Thyroid gland (tissue), 4 donors: ENCODE results near the gene HTATIP2.

Experiments
- POLR2A ChIP-seq, 2 donors: fragments of 450-650 bp; IDR thresholded peaks; one replicate each; pipeline ENCODE4 v1.6.1; 2017; ENCODE audit warnings: antibody characterized with exemption in 2 of 2, mild to moderate bottlenecking in 2 of 2, moderate library complexity in 1 of 2
- TF ChIP-seq, protein P1 (sequence below), 6 experiments: fragments of 200-600 bp in 3 of 6; fragments of 450-650 bp in 3 of 6; sonication (generic) in 3 of 6; IDR thresholded peaks; one replicate each; pipeline ENCODE4 v1.5.1; 2016 to 2019; ENCODE audit warnings: antibody characterized with exemption in 6 of 6, mild to moderate bottlenecking in 2 of 6, inconsistent platforms in 1 of 6, moderate library complexity in 1 of 6

DNA sequence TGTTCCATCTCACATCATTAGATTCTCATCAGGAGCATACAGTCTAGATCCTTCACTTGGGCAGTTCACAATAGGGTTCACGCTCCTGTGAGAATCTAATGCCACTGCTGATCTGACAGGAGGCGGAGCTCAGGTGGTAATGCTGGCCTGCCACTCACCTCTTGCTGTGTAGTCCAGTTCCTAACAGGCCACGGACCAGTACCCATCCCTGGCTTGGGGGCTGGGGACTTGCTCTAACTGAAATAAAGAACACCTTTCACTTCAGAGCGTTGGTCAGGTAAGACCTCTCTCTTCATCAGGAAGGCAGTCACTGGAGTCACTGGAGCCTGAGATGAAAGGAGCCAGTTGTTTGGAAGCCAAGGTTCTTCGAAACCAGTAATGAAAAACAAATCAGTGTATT is 65.7 kb downstream of the HTATIP2 start:
- no peak for TF ChIP-seq POLR2A (IDR thresholded peaks at IDR 0.05)
- TF ChIP-seq, protein P1, sequence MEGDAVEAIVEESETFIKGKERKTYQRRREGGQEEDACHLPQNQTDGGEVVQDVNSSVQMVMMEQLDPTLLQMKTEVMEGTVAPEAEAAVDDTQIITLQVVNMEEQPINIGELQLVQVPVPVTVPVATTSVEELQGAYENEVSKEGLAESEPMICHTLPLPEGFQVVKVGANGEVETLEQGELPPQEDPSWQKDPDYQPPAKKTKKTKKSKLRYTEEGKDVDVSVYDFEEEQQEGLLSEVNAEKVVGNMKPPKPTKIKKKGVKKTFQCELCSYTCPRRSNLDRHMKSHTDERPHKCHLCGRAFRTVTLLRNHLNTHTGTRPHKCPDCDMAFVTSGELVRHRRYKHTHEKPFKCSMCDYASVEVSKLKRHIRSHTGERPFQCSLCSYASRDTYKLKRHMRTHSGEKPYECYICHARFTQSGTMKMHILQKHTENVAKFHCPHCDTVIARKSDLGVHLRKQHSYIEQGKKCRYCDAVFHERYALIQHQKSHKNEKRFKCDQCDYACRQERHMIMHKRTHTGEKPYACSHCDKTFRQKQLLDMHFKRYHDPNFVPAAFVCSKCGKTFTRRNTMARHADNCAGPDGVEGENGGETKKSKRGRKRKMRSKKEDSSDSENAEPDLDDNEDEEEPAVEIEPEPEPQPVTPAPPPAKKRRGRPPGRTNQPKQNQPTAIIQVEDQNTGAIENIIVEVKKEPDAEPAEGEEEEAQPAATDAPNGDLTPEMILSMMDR (IDR thresholded peaks at IDR 0.05): no peak
